GM18498 (cell line): ENCODE data around the gene KLF15.

Source experiments
- ATAC-seq: cut with Tn5 transposase; IDR thresholded peaks from one replicate; pipeline ENCODE4 v1.9.1; 2021; ENCODE audit warnings: mild to moderate bottlenecking, moderate library complexity; ENCODE audit not compliant: unreplicated experiment

KLF15 gene

GRCh38 chr3:126364130-126364695, 7.0 kb upstream of the KLF15 start:
- ATAC-seq: no peak

- no peak for ATAC-seq
Observed at GRCh38 chr3:126361211-126361610, 4.0 kb upstream of the KLF15 start.

GRCh38 chr3:126360714-126361060, 3.5 kb upstream of the KLF15 start:
- ATAC-seq: no peak

- ATAC-seq: no peak
Observed at GRCh38 chr3:126360046-126360713, 3.0 kb upstream of the KLF15 start.

GRCh38 chr3:126358816-126359181, 1.6 kb upstream of the KLF15 start:
- no peak for ATAC-seq

GRCh38 chr3:126358038-126358815, 1.0 kb upstream of the KLF15 start:
- no peak for ATAC-seq

- no peak for ATAC-seq
Observed at GRCh38 chr3:126356373-126357264, 589 bp downstream of the KLF15 start.

- no peak for ATAC-seq
Observed at GRCh38 chr3:126355777-126356372, 1.3 kb downstream of the KLF15 start.

- ATAC-seq: no peak
Observed at GRCh38 chr3:126355251-126355650, 2.0 kb downstream of the KLF15 start.

GRCh38 chr3:126354776-126355175, 2.4 kb downstream of the KLF15 start:
- ATAC-seq: no peak

- ATAC-seq: no peak
Observed at GRCh38 chr3:126353694-126354321, 3.4 kb downstream of the KLF15 start.

- no peak for ATAC-seq
Observed at GRCh38 chr3:126352476-126353454, 4.4 kb downstream of the KLF15 start.

- no peak for ATAC-seq
Observed at GRCh38 chr3:126351771-126352475, 5.3 kb downstream of the KLF15 start.

GRCh38 chr3:126351086-126351770, 6.0 kb downstream of the KLF15 start:
- no peak for ATAC-seq

GRCh38 chr3:126350502-126351085, 6.6 kb downstream of the KLF15 start:
- ATAC-seq: no peak

- no peak for ATAC-seq
Observed at GRCh38 chr3:126349611-126350501, 7.4 kb downstream of the KLF15 start.

- ATAC-seq: no peak
Observed at GRCh38 chr3:126349071-126349470, 8.1 kb downstream of the KLF15 start.
